Panc1 (cell line): Measurements from ENCODE around the gene RARA. TPM values are rescaled to one million over a fixed set of nuclear protein-coding genes. Genes with fewer than 3 reads are reported as not detected.

ENCODE experiments used
- ATAC-seq: fragments of 200-7000 bp; cut with Tn5 transposase; 2 replicates; pipeline ENCODE4 v1.9.1; 2020; ENCODE audit warnings: mild to moderate bottlenecking, moderate library complexity
- BruUV-seq: library from RNA; stranded (reverse); fragments of 400-500 nt; replicated peaks from 2 replicates; lab custom pipeline; 2021; lab: Mats Ljungman, UMichigan
- CTCF ChIA-PET: fragments of 300-600 bp; sonication (Branson Sonifier 250); formaldehyde crosslinking; loops from one replicate; lab custom pipeline; 2022; ENCODE audit warnings: antibody characterized with exemption; lab: Charles Lee
- POLR2A ChIA-PET: fragments of 300-600 bp; sonication (Branson Sonifier 250); formaldehyde crosslinking; loops from one replicate; lab custom pipeline; 2022; ENCODE audit warnings: antibody characterized with exemption; lab: Charles Lee
- DNase-seq: peaks from one replicate; pipeline ENCODE4 v3.0.0-alpha.2; 2010; ENCODE audit warnings: low read depth, low spot score
- H3K27ac ChIP-seq: 2 replicates; pipeline ENCODE4 v1.5.1; 2011; ENCODE audit warnings: mild to moderate bottlenecking, low read length, inconsistent platforms
- H3K27me3 ChIP-seq: fragments of 200-500 bp; sonication (Bioruptor generic); 2 replicates; pipeline ENCODE4 v1.6.0; 2014; ENCODE audit warnings: low read length, inconsistent platforms; ENCODE audit not compliant: control insufficient read depth, insufficient read depth
- H3K36me3 ChIP-seq: fragments of 200-500 bp; sonication (Bioruptor generic); 2 replicates; pipeline ENCODE4 v1.5.1; 2014; ENCODE audit warnings: inconsistent platforms, mild to moderate bottlenecking, low read length, moderate library complexity; ENCODE audit not compliant: control insufficient read depth, insufficient read depth
- H3K4me1 ChIP-seq: 2 replicates; pipeline ENCODE4 v1.5.1; 2011; ENCODE audit warnings: inconsistent platforms, mild to moderate bottlenecking, low read length, moderate library complexity; ENCODE audit not compliant: control insufficient read depth, insufficient read depth
- H3K4me3 ChIP-seq, 2 experiments: 2 replicates each; pipeline ENCODE4 v1.5.1; 2011 to 2012; ENCODE audit warnings: low read depth in 2 of 2, low read length in 2 of 2, mild to moderate bottlenecking in 2 of 2, inconsistent platforms in 1 of 2, moderate library complexity in 1 of 2
- H3K9me3 ChIP-seq: fragments of 200-500 bp; sonication (Bioruptor generic); 2 replicates; pipeline ENCODE4 v1.5.1; 2014; ENCODE audit warnings: low read depth, mild to moderate bottlenecking, inconsistent platforms, low read length, moderate library complexity; ENCODE audit not compliant: control insufficient read depth, insufficient read depth
- POLR2AphosphoS5 ChIP-seq: IDR thresholded peaks from 2 replicates; pipeline ENCODE4 v1.6.1; 2012; ENCODE audit warnings: mild to moderate bottlenecking, low read depth, low read length, moderate library complexity
- SIN3A ChIP-seq: IDR thresholded peaks from 2 replicates; pipeline ENCODE4 v1.6.1; 2012; ENCODE audit warnings: low read depth, mild to moderate bottlenecking, low read length, moderate library complexity, borderline replicate concordance; ENCODE audit not compliant: insufficient read depth
- TCF7L2 ChIP-seq: IDR thresholded peaks from 2 replicates; pipeline ENCODE4 v1.6.1; 2011; ENCODE audit warnings: mild to moderate bottlenecking, low read depth, low read length, inconsistent platforms
- in situ Hi-C: cut with HindIII; loops from 2 replicates; pipeline ENCODE4 v1.10.0; 2016; ENCODE audit warnings: low sequenced_read_pairs, low pct_unique_long_range_greater_than_20kb
- intact Hi-C: fragments of 100-400 bp; cut with micrococcal nuclease; formaldehyde crosslinking; loops from one replicate; pipeline ENCODE4 v1.10.0; 2022; ENCODE audit not compliant: unreplicated experiment
- total RNA-seq: library from RNA; stranded (reverse); gene quantifications from one replicate; pipeline ENCODE4 v1.2.1, GENCODE V29; 2021; ENCODE audit not compliant: unreplicated experiment
- TF ChIP-seq, protein P1 (sequence below), 2 experiments: IDR thresholded peaks; 2 replicates each; pipeline ENCODE4 v1.6.1; 2011 to 2012; ENCODE audit warnings: low read depth in 2 of 2, control low read depth in 1 of 2, low read length in 1 of 2, mild to moderate bottlenecking in 1 of 2, moderate library complexity in 1 of 2; ENCODE audit not compliant: insufficient read depth in 1 of 2
- TF ChIP-seq, protein P2 (sequence below): fragments of 450-650 bp; IDR thresholded peaks from 2 replicates; pipeline ENCODE4 v1.5.1; 2017; ENCODE audit warnings: mild to moderate bottlenecking

The RARA gene
- total RNA-seq, 1 experiment from 2014 or later: 55.6 TPM

GRCh38 chr17:40377832-40378231, 68.9 kb downstream of the RARA start:
- Histone ChIP-seq H3K27ac (no peak overlapping the region), H3K36me3 (no peaks in the 10 kb centered on the region), H3K4me1 (no peaks in the 10 kb centered on the region), H3K4me3 (no peak overlapping the region), H3K9me3 (no peaks in the 10 kb centered on the region), H3K27me3 (no peaks in the 10 kb centered on the region)
- BruUV-seq: no TSS peak
- no peak for ATAC-seq
- DNase-seq: no peak
- in situ Hi-C loops (no loop called here), intact Hi-C loops (no loop called here)
- ChIA-PET CTCF (interaction anchor here (0.6 kb wide), 1 partner anchor 59 kb away, joined by 6 read pairs; no protein-coding TSS in a partner anchor), POLR2A (no interaction called here)
- TF ChIP-seq SIN3A (no peak), TCF7L2 (no peak), POLR2AphosphoS5 (no peak)
- TF ChIP-seq, protein P1, sequence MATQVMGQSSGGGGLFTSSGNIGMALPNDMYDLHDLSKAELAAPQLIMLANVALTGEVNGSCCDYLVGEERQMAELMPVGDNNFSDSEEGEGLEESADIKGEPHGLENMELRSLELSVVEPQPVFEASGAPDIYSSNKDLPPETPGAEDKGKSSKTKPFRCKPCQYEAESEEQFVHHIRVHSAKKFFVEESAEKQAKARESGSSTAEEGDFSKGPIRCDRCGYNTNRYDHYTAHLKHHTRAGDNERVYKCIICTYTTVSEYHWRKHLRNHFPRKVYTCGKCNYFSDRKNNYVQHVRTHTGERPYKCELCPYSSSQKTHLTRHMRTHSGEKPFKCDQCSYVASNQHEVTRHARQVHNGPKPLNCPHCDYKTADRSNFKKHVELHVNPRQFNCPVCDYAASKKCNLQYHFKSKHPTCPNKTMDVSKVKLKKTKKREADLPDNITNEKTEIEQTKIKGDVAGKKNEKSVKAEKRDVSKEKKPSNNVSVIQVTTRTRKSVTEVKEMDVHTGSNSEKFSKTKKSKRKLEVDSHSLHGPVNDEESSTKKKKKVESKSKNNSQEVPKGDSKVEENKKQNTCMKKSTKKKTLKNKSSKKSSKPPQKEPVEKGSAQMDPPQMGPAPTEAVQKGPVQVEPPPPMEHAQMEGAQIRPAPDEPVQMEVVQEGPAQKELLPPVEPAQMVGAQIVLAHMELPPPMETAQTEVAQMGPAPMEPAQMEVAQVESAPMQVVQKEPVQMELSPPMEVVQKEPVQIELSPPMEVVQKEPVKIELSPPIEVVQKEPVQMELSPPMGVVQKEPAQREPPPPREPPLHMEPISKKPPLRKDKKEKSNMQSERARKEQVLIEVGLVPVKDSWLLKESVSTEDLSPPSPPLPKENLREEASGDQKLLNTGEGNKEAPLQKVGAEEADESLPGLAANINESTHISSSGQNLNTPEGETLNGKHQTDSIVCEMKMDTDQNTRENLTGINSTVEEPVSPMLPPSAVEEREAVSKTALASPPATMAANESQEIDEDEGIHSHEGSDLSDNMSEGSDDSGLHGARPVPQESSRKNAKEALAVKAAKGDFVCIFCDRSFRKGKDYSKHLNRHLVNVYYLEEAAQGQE (IDR thresholded peaks at IDR 0.05; ENCODE audit: insufficient read depth in 1 of 2, low read depth in 2 of 2, low read length in 1 of 2): no peak
- TF ChIP-seq, protein P2, sequence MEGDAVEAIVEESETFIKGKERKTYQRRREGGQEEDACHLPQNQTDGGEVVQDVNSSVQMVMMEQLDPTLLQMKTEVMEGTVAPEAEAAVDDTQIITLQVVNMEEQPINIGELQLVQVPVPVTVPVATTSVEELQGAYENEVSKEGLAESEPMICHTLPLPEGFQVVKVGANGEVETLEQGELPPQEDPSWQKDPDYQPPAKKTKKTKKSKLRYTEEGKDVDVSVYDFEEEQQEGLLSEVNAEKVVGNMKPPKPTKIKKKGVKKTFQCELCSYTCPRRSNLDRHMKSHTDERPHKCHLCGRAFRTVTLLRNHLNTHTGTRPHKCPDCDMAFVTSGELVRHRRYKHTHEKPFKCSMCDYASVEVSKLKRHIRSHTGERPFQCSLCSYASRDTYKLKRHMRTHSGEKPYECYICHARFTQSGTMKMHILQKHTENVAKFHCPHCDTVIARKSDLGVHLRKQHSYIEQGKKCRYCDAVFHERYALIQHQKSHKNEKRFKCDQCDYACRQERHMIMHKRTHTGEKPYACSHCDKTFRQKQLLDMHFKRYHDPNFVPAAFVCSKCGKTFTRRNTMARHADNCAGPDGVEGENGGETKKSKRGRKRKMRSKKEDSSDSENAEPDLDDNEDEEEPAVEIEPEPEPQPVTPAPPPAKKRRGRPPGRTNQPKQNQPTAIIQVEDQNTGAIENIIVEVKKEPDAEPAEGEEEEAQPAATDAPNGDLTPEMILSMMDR: no peak

DNA sequence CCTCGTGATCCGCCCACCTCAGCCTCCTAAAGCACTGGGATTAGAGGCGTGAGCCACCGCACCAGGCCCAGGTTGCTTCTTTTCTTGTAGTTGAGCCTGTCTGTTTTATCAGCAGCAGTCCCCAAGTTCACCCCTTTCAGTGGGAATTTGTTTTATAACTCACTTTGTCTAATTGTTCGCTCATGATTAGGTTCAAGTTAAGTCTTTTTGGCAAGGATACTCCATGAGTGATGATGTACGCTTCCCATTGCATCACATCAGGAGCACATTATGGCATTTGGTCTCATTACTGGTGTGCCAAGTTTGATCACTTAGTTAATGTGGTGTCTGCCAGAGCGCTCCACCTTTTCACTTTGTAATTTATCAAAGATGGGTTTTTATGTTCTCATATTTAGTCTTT, 70.0 kb downstream of the RARA start:
- no peaks in the 10 kb centered on the region for H3K36me3 ChIP-seq
- in situ Hi-C loops (no loop called here), intact Hi-C loops (no loop called here)
- no peaks in the 10 kb centered on the region for H3K27me3 ChIP-seq
- H3K27ac ChIP-seq: no peak overlapping the region
- ChIA-PET CTCF (no interaction called here), POLR2A (no interaction called here)
- no peak overlapping the region for H3K4me3 ChIP-seq
- no peaks in the 10 kb centered on the region for H3K4me1 ChIP-seq
- no peak for TF ChIP-seq POLR2AphosphoS5
- TF ChIP-seq SIN3A: no peak
- TF ChIP-seq, protein P2: no peak
- TF ChIP-seq TCF7L2: no peak
- TF ChIP-seq, protein P1 (IDR thresholded peaks at IDR 0.05; ENCODE audit: insufficient read depth in 1 of 2, low read depth in 2 of 2, low read length in 1 of 2): no peak
- H3K9me3 ChIP-seq: no peaks in the 10 kb centered on the region
- DNase-seq: no peak
- no peak for ATAC-seq
- no TSS peak for BruUV-seq
